ENCODE data around the gene KAZN. TPM values are rescaled to one million over a fixed set of nuclear protein-coding genes. Genes with fewer than 3 reads are reported as not detected.

The KAZN gene
- total RNA-seq, 2 donors from 2014 or later = 9.8 to 12.2 TPM

GRCh38 chr1:14855801-14856200 is 257.3 kb downstream of the KAZN start:
- TF ChIP-seq CTCF (IDR thresholded peaks at IDR 0.05) = no peak
- no peak overlapping the region for H3K9ac ChIP-seq (ENCODE audit: low read depth in 2 of 2, low read length in 2 of 2)
- intact Hi-C loops (cut with DNase I) = no loop called here
- H3K36me3 ChIP-seq = no peaks in the 10 kb centered on the region
- H3K9me3 ChIP-seq = no peaks in the 10 kb centered on the region
- no peak overlapping the region for H3K27ac ChIP-seq
- no peak for DNase-seq
- no peaks in the 10 kb centered on the region for H3K4me1 ChIP-seq
- H3K4me3 ChIP-seq = no peak overlapping the region
- no peaks in the 10 kb centered on the region for H3K27me3 ChIP-seq

- intact Hi-C loops (cut with DNase I) = no loop called here
- Histone ChIP-seq H3K9ac (ENCODE audit: low read depth in 2 of 2, low read length in 2 of 2) (no peak overlapping the region), H3K27me3 (no peaks in the 10 kb centered on the region), H3K36me3 (no peaks in the 10 kb centered on the region), H3K4me3 (no peak overlapping the region), H3K4me1 (no peaks in the 10 kb centered on the region), H3K9me3 (no peaks in the 10 kb centered on the region), H3K27ac (no peak overlapping the region)
- DNase-seq = no peak
- TF ChIP-seq CTCF (IDR thresholded peaks at IDR 0.05) = no peak
These were observed 259.1 kb downstream of the KAZN start for GRCh38 chr1:14857436-14858195.

GRCh38 chr1:14862114-14862771 is 263.8 kb downstream of the KAZN start:
- Histone ChIP-seq H3K36me3 (no peaks in the 10 kb centered on the region), H3K27me3 (no peaks in the 10 kb centered on the region), H3K27ac (no peak overlapping the region), H3K9me3 (no peaks in the 10 kb centered on the region), H3K4me1 (no peaks in the 10 kb centered on the region), H3K4me3 (no peak overlapping the region), H3K9ac (ENCODE audit: low read depth in 2 of 2, low read length in 2 of 2) (no peak overlapping the region)
- intact Hi-C loops (cut with DNase I) = no loop called here
- no peak for TF ChIP-seq CTCF (IDR thresholded peaks at IDR 0.05)
- no peak for DNase-seq

GRCh38 chr1:14865106-14865505 is 266.6 kb downstream of the KAZN start:
- Histone ChIP-seq H3K4me1 (no peaks in the 10 kb centered on the region), H3K4me3 (no peak overlapping the region), H3K27me3 (no peaks in the 10 kb centered on the region), H3K9ac (ENCODE audit: low read depth in 2 of 2, low read length in 2 of 2) (no peak overlapping the region), H3K36me3 (no peaks in the 10 kb centered on the region), H3K27ac (no peak overlapping the region), H3K9me3 (no peaks in the 10 kb centered on the region)
- intact Hi-C loops (cut with DNase I) = no loop called here
- TF ChIP-seq CTCF (IDR thresholded peaks at IDR 0.05) = no peak
- DNase-seq = no peak

- Histone ChIP-seq H3K4me3 (no peak overlapping the region), H3K27ac (no peak overlapping the region), H3K36me3 (no peaks in the 10 kb centered on the region), H3K9ac (ENCODE audit: low read depth in 2 of 2, low read length in 2 of 2) (no peak overlapping the region), H3K27me3 (no peaks in the 10 kb centered on the region), H3K4me1 (no peaks in the 10 kb centered on the region), H3K9me3 (no peaks in the 10 kb centered on the region)
- TF ChIP-seq CTCF (IDR thresholded peaks at IDR 0.05) = no peak
- intact Hi-C loops (cut with DNase I) = no loop called here
- no peak for DNase-seq
These were observed 268.6 kb downstream of the KAZN start for GRCh38 chr1:14866911-14867612.

All from colonic mucosa (tissue), 4 donors.